Brain microvascular endothelial cell (primary cell): ENCODE results near the gene GARS1.

Source experiments
- DNase-seq: peaks from one replicate; pipeline ENCODE4 v3.0.0-alpha.2; 2020
- H3K27ac ChIP-seq: fragments of 250-450 bp; sonication (Bioruptor Pico); 2 replicates; pipeline ENCODE4 v1.5.1; 2020; ENCODE audit warnings: mild to moderate bottlenecking, moderate library complexity
- H3K27me3 ChIP-seq: fragments of 250-450 bp; sonication (Bioruptor Pico); replicated peaks from 2 replicates; pipeline ENCODE4 v1.5.1; 2020; ENCODE audit warnings: mild to moderate bottlenecking
- H3K36me3 ChIP-seq: fragments of 250-450 bp; sonication (Bioruptor Pico); replicated peaks from 2 replicates; pipeline ENCODE4 v1.5.1; 2020; ENCODE audit warnings: mild to moderate bottlenecking
- H3K4me3 ChIP-seq: 2 replicates; pipeline ENCODE4 v1.5.1; 2011; ENCODE audit warnings: low read depth, mild to moderate bottlenecking, control low read depth, low read length, moderate library complexity
- CTCF ChIP-seq: IDR thresholded peaks from 2 replicates; pipeline ENCODE4 v1.5.1; 2011; ENCODE audit warnings: low read depth, mild to moderate bottlenecking, moderate library complexity, low read length, control low read depth, inconsistent platforms; ENCODE audit errors: missing control alignments
- in situ Hi-C: cut with HindIII; loops from 2 replicates; pipeline ENCODE4 v1.10.0; 2017; ENCODE audit warnings: low sequenced_read_pairs, low pct_ligation_motif_present

The GARS1 gene

GRCh38 chr7:30618080-30618676 lies 23.5 kb downstream of the GARS1 start:
- Histone ChIP-seq H3K4me3 (no peak overlapping the region), H3K36me3 (peaks cover 89% of the 10 kb centered on the region), H3K27me3 (no peaks in the 10 kb centered on the region), H3K27ac (no peak overlapping the region)
- no peak for TF ChIP-seq CTCF
- no peak for DNase-seq
- in situ Hi-C loops, result no loop called here

- no peak for DNase-seq
- TF ChIP-seq CTCF, result no peak
- in situ Hi-C loops, result no loop called here
- H3K27ac ChIP-seq, result no peak overlapping the region
- H3K4me3 ChIP-seq, result no peak overlapping the region
- peaks cover 89% of the 10 kb centered on the region for H3K36me3 ChIP-seq
- H3K27me3 ChIP-seq, result no peaks in the 10 kb centered on the region
These were observed 24.3 kb downstream of the GARS1 start for GRCh38 chr7:30618961-30619360.

- no peak overlapping the region for H3K4me3 ChIP-seq
- in situ Hi-C loops, result no loop called here
- no peak overlapping the region for H3K27ac ChIP-seq
- no peak for DNase-seq
- H3K36me3 ChIP-seq, result peaks cover 93% of the 10 kb centered on the region
- TF ChIP-seq CTCF, result no peak
- H3K27me3 ChIP-seq, result no peaks in the 10 kb centered on the region
These were observed 30.6 kb downstream of the GARS1 start for GRCh38 chr7:30625283-30625682.

GRCh38 chr7:30627026-30627425 lies 32.3 kb downstream of the GARS1 start:
- no peak overlapping the region for H3K27ac ChIP-seq
- peaks cover 94% of the 10 kb centered on the region for H3K36me3 ChIP-seq
- no peak overlapping the region for H3K4me3 ChIP-seq
- no peak for TF ChIP-seq CTCF
- no peak for DNase-seq
- in situ Hi-C loops, result no loop called here
- no peaks in the 10 kb centered on the region for H3K27me3 ChIP-seq

GRCh38 chr7:30630986-30631385 lies 36.3 kb downstream of the GARS1 start:
- no peak for TF ChIP-seq CTCF
- Histone ChIP-seq H3K27ac (no peak overlapping the region), H3K4me3 (no peak overlapping the region), H3K36me3 (peaks cover 94% of the 10 kb centered on the region), H3K27me3 (no peaks in the 10 kb centered on the region)
- in situ Hi-C loops, result no loop called here
- no peak for DNase-seq

- DNase-seq, result no peak
- in situ Hi-C loops, result no loop called here
- peaks cover 74% of the 10 kb centered on the region for H3K36me3 ChIP-seq
These were observed 38.5 kb downstream of the GARS1 start for GRCh38 chr7:30633223-30633622.

More at GRCh38 chr7:30633223-30633622, 38.5 kb downstream of the GARS1 start:
- H3K4me3 ChIP-seq, result no peak overlapping the region
- TF ChIP-seq CTCF, result no peak
- H3K27ac ChIP-seq, result no peak overlapping the region
- no peaks in the 10 kb centered on the region for H3K27me3 ChIP-seq
